DND-41 (cell line): ENCODE measurements around the gene ZNRF1.
A peak's percentile ranks its signal among the peaks of the same experiment; 100 is the strongest.

Source experiments
- ATAC-seq: fragments of 200-7000 bp; cut with Tn5 transposase; 3 replicates; pipeline ENCODE4 v1.9.1; 2021; ENCODE audit warnings: low read depth; ENCODE audit not compliant: insufficient read depth
- DNase-seq: peaks from one replicate; pipeline ENCODE4 v3.0.0-alpha.2; 2020
- H2AFZ ChIP-seq: 2 replicates; pipeline ENCODE4 v1.6.0; 2012; ENCODE audit warnings: low read depth, low read length
- H3K27ac ChIP-seq: 2 replicates; pipeline ENCODE4 v1.5.1; 2012; ENCODE audit warnings: low read length, inconsistent platforms
- H3K27me3 ChIP-seq: fragments of 200-600 bp; sonication (generic); 2 replicates; pipeline ENCODE4 v1.6.0; 2012; ENCODE audit warnings: low read length, mild to moderate bottlenecking, inconsistent platforms; ENCODE audit not compliant: insufficient read depth, poor library complexity
- H3K36me3 ChIP-seq: 2 replicates; pipeline ENCODE4 v1.5.1; 2012; ENCODE audit warnings: low read length, inconsistent platforms; ENCODE audit not compliant: insufficient read depth
- H3K4me1 ChIP-seq: 2 replicates; pipeline ENCODE4 v1.5.1; 2012; ENCODE audit warnings: mild to moderate bottlenecking, low read length; ENCODE audit not compliant: insufficient read depth
- H3K4me2 ChIP-seq: 2 replicates; pipeline ENCODE4 v1.6.0; 2012; ENCODE audit warnings: mild to moderate bottlenecking, moderate library complexity, low read length, inconsistent platforms; ENCODE audit not compliant: insufficient read depth
- H3K4me3 ChIP-seq, 2 experiments: fragments of 200-600 bp in 1 of 2; shearing (Covaris generic) in 1 of 2; 2 replicates each; pipeline ENCODE4 v1.5.1; 2012 to 2016; ENCODE audit warnings: inconsistent platforms in 2 of 2, low read length in 2 of 2, mild to moderate bottlenecking in 2 of 2, low read depth in 1 of 2, moderate library complexity in 1 of 2
- H3K79me2 ChIP-seq: 2 replicates; pipeline ENCODE4 v1.6.0; 2012; ENCODE audit warnings: low read length, inconsistent platforms; ENCODE audit not compliant: insufficient read depth
- H3K9ac ChIP-seq: 2 replicates; pipeline ENCODE4 v1.6.0; 2012; ENCODE audit warnings: low read depth, mild to moderate bottlenecking, inconsistent platforms, low read length, moderate library complexity
- H3K9me3 ChIP-seq: 2 replicates; pipeline ENCODE4 v1.5.1; 2012; ENCODE audit warnings: low read length, moderate library complexity, mild to moderate bottlenecking, inconsistent platforms; ENCODE audit not compliant: insufficient read depth, severe bottlenecking
- H4K20me1 ChIP-seq: 2 replicates; pipeline ENCODE4 v1.6.0; 2012; ENCODE audit warnings: low read length; ENCODE audit not compliant: insufficient read depth
- CTCF ChIP-seq: IDR thresholded peaks from 2 replicates; pipeline ENCODE4 v1.5.1; 2012; ENCODE audit warnings: borderline replicate concordance, low read length, moderate library complexity, mild to moderate bottlenecking; ENCODE audit not compliant: poor library complexity, severe bottlenecking; ENCODE audit errors: extremely low read depth
- EZH2 ChIP-seq: IDR thresholded peaks from 3 replicates; pipeline ENCODE4 v1.6.1; 2012; ENCODE audit warnings: borderline replicate concordance, low read depth, mild to moderate bottlenecking, moderate library complexity, low read length, inconsistent platforms; ENCODE audit not compliant: severe bottlenecking

Gene ZNRF1

GRCh38 chr16:75096656-75097055 is 97.8 kb downstream of the ZNRF1 start:
- no peak for ATAC-seq
- no peak for DNase-seq
- Histone ChIP-seq H4K20me1 (peaks cover 46% of the 10 kb centered on the region), H2AFZ (no peak overlapping the region), H3K36me3 (peaks cover 73% of the 10 kb centered on the region), H3K27me3 (no peaks in the 10 kb centered on the region), H3K9ac (0 out of 2 replicates have a peak overlapping the region, but pooled peaks have one; percentile 2), H3K79me2 (peaks cover 98% of the 10 kb centered on the region), H3K4me3 (no peak overlapping the region), H3K4me1 (peaks cover 91% of the 10 kb centered on the region), H3K4me2 (0 out of 2 replicates have a peak overlapping the region, but pooled peaks have one; percentile 3), H3K27ac (peak overlapping the region; percentile 96), H3K9me3 (no peaks in the 10 kb centered on the region)
- TF ChIP-seq EZH2 (no peak), CTCF (peak; percentile 44)

- H3K9me3 ChIP-seq: no peaks in the 10 kb centered on the region
- H3K4me2 ChIP-seq: peak overlapping the region; percentile 33; the same call in 1 of the 2 replicates
- H2AFZ ChIP-seq: no peak overlapping the region
- H3K9ac ChIP-seq: peak overlapping the region; percentile 39
- peaks cover 98% of the 10 kb centered on the region for H3K79me2 ChIP-seq
- peak overlapping the region; percentile 96 for H3K27ac ChIP-seq
- H3K4me1 ChIP-seq: peaks cover 98% of the 10 kb centered on the region
- ATAC-seq: no peak
- TF ChIP-seq EZH2 (no peak), CTCF (no peak)
- peaks cover 46% of the 10 kb centered on the region for H4K20me1 ChIP-seq
- no peak for DNase-seq
- peaks cover 80% of the 10 kb centered on the region for H3K36me3 ChIP-seq
- no peak overlapping the region for H3K4me3 ChIP-seq
- no peaks in the 10 kb centered on the region for H3K27me3 ChIP-seq
Observed at GRCh38 chr16:75097191-75097761, 98.5 kb downstream of the ZNRF1 start.

- ATAC-seq (peak; percentile 77), DNase-seq (peak; percentile 90)
- peaks cover 42% of the 10 kb centered on the region for H4K20me1 ChIP-seq
- TF ChIP-seq CTCF: no peak
- TF ChIP-seq EZH2: no peak
- H3K27me3 ChIP-seq: no peaks in the 10 kb centered on the region
- H2AFZ ChIP-seq: no peak overlapping the region
- H3K4me1 ChIP-seq: peaks cover 98% of the 10 kb centered on the region
- H3K4me3 ChIP-seq: peak overlapping the region in 1 of 2 experiments; percentile 18; a peak in 1 of 4 replicates
- H3K9me3 ChIP-seq: no peaks in the 10 kb centered on the region
- peak overlapping the region; percentile 51 for H3K9ac ChIP-seq
- H3K27ac ChIP-seq: peak overlapping the region; percentile 96
- peaks cover 80% of the 10 kb centered on the region for H3K36me3 ChIP-seq
- peaks cover 98% of the 10 kb centered on the region for H3K79me2 ChIP-seq
- H3K4me2 ChIP-seq: peak overlapping the region; percentile 48
Observed at GRCh38 chr16:75097941-75098901, 99.4 kb downstream of the ZNRF1 start.
